ENCODE results near the gene AMMECR1. TPM values are rescaled to one million over a fixed set of nuclear protein-coding genes. Genes with fewer than 3 reads are reported as not detected.

Gene AMMECR1
- total and polyA plus RNA-seq, 2 of the 8 experiments (the other 6 are each of a cell fraction or from before 2014, with no cell fraction given): 10.2 to 21.2 TPM

- TF ChIP-seq EZH2 (IDR thresholded peaks at IDR 0.05; ENCODE audit: low read depth, low read length, severe bottlenecking): no peak
These were observed 72.9 kb downstream of the AMMECR1 start (continued) for GRCh38 chrX:110245011-110245410.
